Subcutaneous abdominal adipose tissue (tissue), 5 donors: ENCODE results near the gene TMCO1.
"Not testable (repeated sequence)": the region's sequence is repeated elsewhere in the genome, so short reads cannot be mapped to it uniquely, and the experiment has no call there.

ENCODE experiments used
- H3K27ac ChIP-seq: one replicate; pipeline ENCODE4 v1.7.0; 2013; ENCODE audit warnings: low read depth, mild to moderate bottlenecking, inconsistent platforms, low read length, moderate library complexity
- H3K27me3 ChIP-seq, 5 donors: one replicate each; pipeline ENCODE4 v1.7.0; 2013; ENCODE audit warnings: low read length in 5 of 5, inconsistent platforms in 1 of 5; ENCODE audit not compliant: control insufficient read depth in 5 of 5, insufficient read depth in 4 of 5
- H3K36me3 ChIP-seq, 5 donors: one replicate each; pipeline ENCODE4 v1.7.0; 2013; ENCODE audit warnings: low read length in 5 of 5; ENCODE audit not compliant: control insufficient read depth in 5 of 5, insufficient read depth in 5 of 5
- H3K4me1 ChIP-seq, 5 donors: one replicate each; pipeline ENCODE4 v1.7.0; 2013; ENCODE audit warnings: low read length in 5 of 5, mild to moderate bottlenecking in 3 of 5, moderate library complexity in 1 of 5; ENCODE audit not compliant: control insufficient read depth in 5 of 5, insufficient read depth in 5 of 5
- H3K4me3 ChIP-seq, 5 donors: one replicate each; pipeline ENCODE4 v1.7.0; 2013; ENCODE audit warnings: low read length in 5 of 5, low read depth in 1 of 5
- H3K9ac ChIP-seq, 5 donors: one replicate each; pipeline ENCODE4 v1.7.0; 2013; ENCODE audit warnings: low read length in 5 of 5, mild to moderate bottlenecking in 4 of 5, moderate library complexity in 3 of 5
- H3K9me3 ChIP-seq, 5 donors: one replicate each; pipeline ENCODE4 v1.7.0; 2013; ENCODE audit warnings: low read length in 5 of 5; ENCODE audit not compliant: control insufficient read depth in 5 of 5
- donor health status: healthy.
- donor health status: healthy.
- donor health status: healthy.
- donor health status: healthy.
- donor health status: healthy.

TMCO1 gene

DNA sequence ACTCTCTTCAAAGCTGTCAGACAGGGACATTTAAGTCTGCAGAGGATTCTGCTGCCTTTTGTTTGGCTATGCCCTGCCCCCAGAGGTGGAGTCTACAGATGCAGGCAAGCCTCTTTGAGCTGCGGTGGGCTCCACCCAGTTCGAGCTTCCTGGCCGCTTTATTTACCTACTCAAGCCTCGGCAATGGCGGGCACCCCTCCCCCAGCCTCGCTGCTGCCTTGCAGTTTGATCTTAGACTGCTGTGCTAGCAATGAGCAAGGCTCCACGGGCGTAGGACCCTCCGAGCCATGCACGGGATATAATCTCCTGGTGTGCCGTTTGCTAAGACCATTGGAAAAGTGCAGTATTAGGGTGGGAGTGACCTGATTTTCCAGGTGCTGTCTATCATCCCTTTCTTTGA is 14.9 kb upstream of the TMCO1 start:
- not testable (repeated sequence) for H3K27me3 ChIP-seq, H3K9ac ChIP-seq, H3K9me3 ChIP-seq, H3K4me3 ChIP-seq, H3K36me3 ChIP-seq, H3K27ac ChIP-seq
- H3K4me1 ChIP-seq = peaks cover 0 to 16% (median 9%) of the 10 kb centered on the region in 5 donors

DNA sequence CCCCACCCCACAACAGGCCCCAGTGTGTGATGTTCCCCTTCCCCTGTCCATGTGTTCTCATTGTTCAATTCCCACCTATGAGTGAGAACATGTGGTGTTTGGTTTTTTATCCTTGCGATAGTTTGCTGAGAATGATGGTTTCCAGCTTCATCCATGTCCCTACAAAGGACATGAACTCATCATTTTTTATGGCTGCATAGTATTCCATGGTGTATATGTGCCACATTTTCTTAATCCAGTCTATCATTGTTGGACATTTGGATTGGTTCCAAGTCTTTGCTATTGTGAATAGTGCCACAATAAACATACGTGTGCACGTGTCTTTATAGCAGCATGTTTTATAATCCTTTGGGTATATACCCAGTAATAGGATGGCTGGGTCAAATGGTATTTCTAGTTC is 9.5 kb upstream of the TMCO1 start:
- not testable (repeated sequence) for H3K9ac ChIP-seq, H3K4me1 ChIP-seq, H3K9me3 ChIP-seq, H3K36me3 ChIP-seq, H3K27ac ChIP-seq, H3K27me3 ChIP-seq, H3K4me3 ChIP-seq

- no peak overlapping the region for H3K4me3 ChIP-seq
- no peaks in the 10 kb centered on the region for H3K9me3 ChIP-seq
- H3K27ac ChIP-seq = no peak overlapping the region
- peaks cover 0 to 8% (median 3%) of the 10 kb centered on the region in 5 donors for H3K36me3 ChIP-seq
- no peaks in the 10 kb centered on the region for H3K27me3 ChIP-seq
- peaks cover 3 to 14% (median 11%) of the 10 kb centered on the region in 5 donors for H3K4me1 ChIP-seq
- no peak overlapping the region for H3K9ac ChIP-seq
Measured at GRCh38 chr1:165773324-165773965, 4.8 kb upstream of the TMCO1 start.

DNA sequence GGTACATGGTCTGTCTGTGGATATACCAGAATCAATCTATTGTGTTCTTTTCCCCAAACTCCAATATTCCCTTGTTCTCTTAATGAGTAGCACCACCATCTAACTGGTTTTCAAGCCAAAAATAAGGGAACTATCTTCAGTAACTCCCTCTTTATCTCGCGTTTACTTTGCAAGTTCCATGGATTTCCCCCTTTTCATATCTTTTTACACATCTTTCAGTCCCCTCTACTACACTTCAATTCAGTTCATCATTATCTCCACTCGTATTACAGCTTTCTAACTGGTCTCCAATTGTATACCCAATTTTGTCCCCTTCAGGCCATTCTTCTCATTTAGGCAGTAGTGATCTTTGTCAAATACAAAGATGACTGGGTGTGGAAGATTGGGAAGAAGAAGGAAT is 4.1 kb upstream of the TMCO1 start:
- no peak overlapping the region for H3K4me3 ChIP-seq
- peaks cover 6 to 20% (median 18%) of the 10 kb centered on the region in 5 donors for H3K4me1 ChIP-seq
- no peak overlapping the region for H3K9ac ChIP-seq
- no peaks in the 10 kb centered on the region for H3K27me3 ChIP-seq
- H3K9me3 ChIP-seq = no peaks in the 10 kb centered on the region
- H3K36me3 ChIP-seq = peaks cover 0 to 8% (median 3%) of the 10 kb centered on the region in 5 donors
- H3K27ac ChIP-seq = no peak overlapping the region

DNA sequence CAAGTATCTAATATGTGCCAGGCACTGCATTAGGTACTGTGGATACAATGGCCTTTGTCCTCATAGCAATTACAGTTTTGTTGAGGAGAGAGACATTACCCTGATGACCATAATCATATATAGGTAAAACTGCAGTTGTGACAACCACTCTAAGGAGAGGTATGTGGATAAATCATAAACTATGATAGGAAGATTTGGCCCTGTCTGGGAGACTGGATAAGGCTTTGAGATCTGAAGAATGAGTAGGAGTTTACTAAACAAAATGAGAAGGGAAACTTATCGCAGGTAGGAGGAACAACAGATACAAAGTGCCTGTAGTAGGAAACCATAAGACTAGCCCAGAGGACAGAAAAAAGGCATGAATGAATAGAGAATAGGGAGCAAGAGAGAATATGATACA is 4.4 kb downstream of the TMCO1 start:
- Histone ChIP-seq H3K9ac (no peak overlapping the region), H3K27me3 (no peaks in the 10 kb centered on the region), H3K9me3 (no peaks in the 10 kb centered on the region), H3K36me3 (peaks cover 23 to 45% (median 28%) of the 10 kb centered on the region in 5 donors), H3K27ac (no peak overlapping the region), H3K4me3 (no peak overlapping the region), H3K4me1 (peaks cover 3 to 15% (median 12%) of the 10 kb centered on the region in 5 donors)

- H3K27me3 ChIP-seq = no peaks in the 10 kb centered on the region
- H3K36me3 ChIP-seq = peaks cover 28 to 50% (median 29%) of the 10 kb centered on the region in 5 donors
- H3K4me3 ChIP-seq = no peak overlapping the region
- H3K27ac ChIP-seq = no peak overlapping the region
- no peaks in the 10 kb centered on the region for H3K9me3 ChIP-seq
- no peak overlapping the region for H3K9ac ChIP-seq
- H3K4me1 ChIP-seq = peaks cover 3 to 12% (median 11%) of the 10 kb centered on the region in 5 donors
Measured at GRCh38 chr1:165763442-165763841, 5.2 kb downstream of the TMCO1 start.

DNA sequence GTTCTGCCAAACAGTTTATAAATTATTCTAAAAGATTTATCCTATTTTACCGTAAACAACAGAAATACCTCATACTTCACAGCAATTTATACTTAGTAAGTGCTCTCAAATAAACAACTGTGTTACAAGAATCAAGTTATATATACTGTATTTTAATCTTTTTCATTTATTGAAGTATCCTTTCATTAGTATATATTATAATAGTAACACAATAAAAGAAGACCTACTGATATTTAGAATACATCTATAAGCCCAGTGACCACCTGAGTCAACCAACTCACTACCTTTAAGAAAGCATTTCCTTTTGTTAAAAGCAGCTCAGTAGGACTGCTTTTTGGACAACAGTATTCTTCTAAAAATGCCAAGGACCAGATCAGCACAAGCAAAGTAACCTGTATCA is 5.9 kb downstream of the TMCO1 start:
- no peak overlapping the region for H3K9ac ChIP-seq
- peaks cover 0 to 6% (median 5%) of the 10 kb centered on the region in 5 donors for H3K4me1 ChIP-seq
- H3K36me3 ChIP-seq = peaks cover 32 to 57% (median 34%) of the 10 kb centered on the region in 5 donors
- H3K9me3 ChIP-seq = no peaks in the 10 kb centered on the region
- H3K27ac ChIP-seq = no peak overlapping the region
- H3K27me3 ChIP-seq = no peaks in the 10 kb centered on the region
- H3K4me3 ChIP-seq = no peak overlapping the region

DNA sequence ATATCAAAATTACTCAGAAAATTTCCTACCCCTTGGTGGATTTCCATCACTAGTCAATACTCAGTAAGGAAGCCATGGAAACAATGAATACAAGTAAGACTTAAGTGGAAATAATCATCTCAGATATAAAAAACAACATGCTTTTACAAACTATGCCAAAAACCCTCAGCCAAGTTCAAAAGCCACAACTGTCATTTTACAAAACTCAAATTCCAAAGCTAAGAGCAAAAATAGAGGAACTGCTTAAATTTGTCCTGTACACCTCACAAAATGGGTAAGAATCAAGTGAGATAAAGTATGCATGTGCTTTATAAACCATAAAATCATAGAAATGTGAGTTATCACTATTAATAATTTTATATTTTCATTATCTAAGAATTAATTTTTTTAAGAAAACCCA is 9.6 kb downstream of the TMCO1 start:
- Histone ChIP-seq H3K27ac (no peak overlapping the region), H3K9me3 (no peaks in the 10 kb centered on the region), H3K4me1 (peaks cover 0 to 8% (median 3%) of the 10 kb centered on the region in 5 donors), H3K9ac (no peak overlapping the region), H3K36me3 (peaks cover 12 to 32% (median 20%) of the 10 kb centered on the region in 5 donors), H3K27me3 (no peaks in the 10 kb centered on the region), H3K4me3 (no peak overlapping the region)

DNA sequence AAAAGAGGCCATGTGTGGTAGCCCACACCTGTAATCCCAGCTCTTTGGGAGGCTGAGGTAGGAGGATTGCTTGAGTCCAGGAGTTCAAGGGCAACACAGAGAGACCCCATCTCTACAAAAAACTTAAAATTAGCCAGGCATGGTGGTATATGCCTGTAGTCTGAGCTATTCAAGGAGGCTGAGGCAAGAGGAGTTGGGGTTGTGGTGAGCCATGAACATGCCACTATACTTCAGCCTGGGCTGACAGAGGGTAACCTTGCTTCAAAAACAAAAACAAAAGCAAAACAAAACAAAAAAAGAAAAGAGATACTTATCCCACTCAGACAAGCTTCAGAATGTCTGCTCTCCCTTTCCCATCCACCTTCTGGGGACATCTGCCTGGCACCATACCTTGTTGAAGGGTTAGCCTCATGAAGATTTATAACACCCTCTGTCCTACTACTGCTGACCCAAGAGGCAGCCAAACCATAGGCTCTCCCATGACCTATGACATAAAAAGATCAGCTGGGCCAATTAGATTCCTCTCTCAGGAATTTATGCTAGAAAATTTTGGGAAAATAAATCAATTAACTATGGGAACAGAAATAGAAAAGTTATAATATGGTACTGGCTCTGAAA is 13.2 kb downstream of the TMCO1 start:
- H3K36me3 ChIP-seq = peaks cover 18 to 45% (median 25%) of the 10 kb centered on the region in 5 donors
- no peaks in the 10 kb centered on the region for H3K9me3 ChIP-seq
- H3K27me3 ChIP-seq = no peaks in the 10 kb centered on the region
- H3K9ac ChIP-seq = no peak overlapping the region
- H3K4me1 ChIP-seq = peaks cover 0 to 8% (median 3%) of the 10 kb centered on the region in 5 donors
- H3K27ac ChIP-seq = no peak overlapping the region
- H3K4me3 ChIP-seq = no peak overlapping the region

- no peak overlapping the region for H3K4me3 ChIP-seq
- H3K9ac ChIP-seq = no peak overlapping the region
- H3K9me3 ChIP-seq = no peaks in the 10 kb centered on the region
- H3K27me3 ChIP-seq = no peaks in the 10 kb centered on the region
- no peak overlapping the region for H3K27ac ChIP-seq
- peaks cover 0 to 8% (median 3%) of the 10 kb centered on the region in 5 donors for H3K4me1 ChIP-seq
- peaks cover 19 to 44% (median 25%) of the 10 kb centered on the region in 5 donors for H3K36me3 ChIP-seq
Measured at GRCh38 chr1:165753934-165754333, 14.7 kb downstream of the TMCO1 start.
